ENCODE results near the gene TEX12. TPM values are rescaled to one million over a fixed set of nuclear protein-coding genes. Genes with fewer than 3 reads are reported as not detected.

Gene TEX12
- total and polyA plus RNA-seq, 7 donors: 0.28 to 0.48 (median 0.34) TPM; not detected in 3

- TF ChIP-seq, protein P1, sequence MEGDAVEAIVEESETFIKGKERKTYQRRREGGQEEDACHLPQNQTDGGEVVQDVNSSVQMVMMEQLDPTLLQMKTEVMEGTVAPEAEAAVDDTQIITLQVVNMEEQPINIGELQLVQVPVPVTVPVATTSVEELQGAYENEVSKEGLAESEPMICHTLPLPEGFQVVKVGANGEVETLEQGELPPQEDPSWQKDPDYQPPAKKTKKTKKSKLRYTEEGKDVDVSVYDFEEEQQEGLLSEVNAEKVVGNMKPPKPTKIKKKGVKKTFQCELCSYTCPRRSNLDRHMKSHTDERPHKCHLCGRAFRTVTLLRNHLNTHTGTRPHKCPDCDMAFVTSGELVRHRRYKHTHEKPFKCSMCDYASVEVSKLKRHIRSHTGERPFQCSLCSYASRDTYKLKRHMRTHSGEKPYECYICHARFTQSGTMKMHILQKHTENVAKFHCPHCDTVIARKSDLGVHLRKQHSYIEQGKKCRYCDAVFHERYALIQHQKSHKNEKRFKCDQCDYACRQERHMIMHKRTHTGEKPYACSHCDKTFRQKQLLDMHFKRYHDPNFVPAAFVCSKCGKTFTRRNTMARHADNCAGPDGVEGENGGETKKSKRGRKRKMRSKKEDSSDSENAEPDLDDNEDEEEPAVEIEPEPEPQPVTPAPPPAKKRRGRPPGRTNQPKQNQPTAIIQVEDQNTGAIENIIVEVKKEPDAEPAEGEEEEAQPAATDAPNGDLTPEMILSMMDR (IDR thresholded peaks at IDR 0.05): no peak
- 37 to 75% (median 55%) methylated on average over 1 of the region's 1 CpG for WGBS, 3 donors
- intact Hi-C loops (cut with DNase I): loop anchor here (2.0 to 5.0 kb wide), 2 partner anchors 61 to 64 kb away; no protein-coding TSS in a partner anchor
- peaks cover 0 to 7% of the 10 kb centered on the region in 2 donors for H3K36me3 ChIP-seq (ENCODE audit: insufficient read depth in 1 of 2, low read depth in 1 of 2)
- no peak for ATAC-seq
- no peak for DNase-seq
- no peaks in the 10 kb centered on the region for H3K27me3 ChIP-seq (ENCODE audit: insufficient read depth in 3 of 3, low read length in 2 of 3)
- H3K4me3 ChIP-seq: peak overlapping the region; percentile 65
- H3K9me3 ChIP-seq: no peaks in the 10 kb centered on the region
- peak overlapping the region; percentile 85 for H3K27ac ChIP-seq
- peaks cover 35% of the 10 kb centered on the region for H3K4me1 ChIP-seq
Measured at GRCh38 chr11:112176077-112176476, 8.9 kb downstream of the TEX12 start.

GRCh38 chr11:112177589-112177988 lies 10.4 kb downstream of the TEX12 start:
- Histone ChIP-seq H3K4me1 (peaks cover 25% of the 10 kb centered on the region), H3K4me3 (peak overlapping the region; percentile 65), H3K9me3 (no peaks in the 10 kb centered on the region), H3K27ac (peak overlapping the region; percentile 85), H3K27me3 (ENCODE audit: insufficient read depth in 3 of 3, low read length in 2 of 3) (no peaks in the 10 kb centered on the region), H3K36me3 (ENCODE audit: insufficient read depth in 1 of 2, low read depth in 1 of 2) (peaks cover 0 to 7% of the 10 kb centered on the region in 2 donors)
- ATAC-seq (no peak), DNase-seq (no peak)
- 68 to 69% (median 69%) methylated on average over 3 to 4 of the region's 4 CpGs for WGBS, 3 donors
- TF ChIP-seq, protein P1 (IDR thresholded peaks at IDR 0.05): no peak
- intact Hi-C loops (cut with DNase I): loop anchor here (2.0 to 5.0 kb wide), 2 partner anchors 63 to 65 kb away; no protein-coding TSS in a partner anchor

- ATAC-seq (no peak), DNase-seq (no peak)
- intact Hi-C loops (cut with DNase I): loop anchor here in 1 of 2 donors (5.0 kb wide), 1 partner anchor 66 kb away; no protein-coding TSS in a partner anchor
- H3K27me3 ChIP-seq (ENCODE audit: insufficient read depth in 3 of 3, low read length in 2 of 3): no peaks in the 10 kb centered on the region
- TF ChIP-seq, protein P1 (IDR thresholded peaks at IDR 0.05): no peak
- peaks cover 17% of the 10 kb centered on the region for H3K4me1 ChIP-seq
- 94 to 100% (median 97%) methylated on average over 1 of the region's 1 CpG for WGBS, 3 donors
- no peak overlapping the region for H3K27ac ChIP-seq
- no peaks in the 10 kb centered on the region for H3K9me3 ChIP-seq
- peaks cover 0 to 7% of the 10 kb centered on the region in 2 donors for H3K36me3 ChIP-seq (ENCODE audit: insufficient read depth in 1 of 2, low read depth in 1 of 2)
- peak overlapping the region; percentile 65 for H3K4me3 ChIP-seq
Measured at GRCh38 chr11:112178428-112178827, 11.3 kb downstream of the TEX12 start.

GRCh38 chr11:112178936-112179335 lies 11.8 kb downstream of the TEX12 start:
- Histone ChIP-seq H3K4me1 (peaks cover 17% of the 10 kb centered on the region), H3K27ac (no peak overlapping the region), H3K27me3 (ENCODE audit: insufficient read depth in 3 of 3, low read length in 2 of 3) (no peaks in the 10 kb centered on the region), H3K9me3 (no peaks in the 10 kb centered on the region), H3K36me3 (ENCODE audit: insufficient read depth in 1 of 2, low read depth in 1 of 2) (peaks cover 0 to 7% of the 10 kb centered on the region in 2 donors), H3K4me3 (no peak overlapping the region)
- ATAC-seq: no peak
- intact Hi-C loops (cut with DNase I): loop anchor here in 1 of 2 donors (5.0 kb wide), 1 partner anchor 67 kb away; no protein-coding TSS in a partner anchor
- 82 to 83% (median 82%) methylated on average over 3 of the region's 3 CpGs for WGBS, 3 donors
- TF ChIP-seq, protein P1 (IDR thresholded peaks at IDR 0.05): no peak
- no peak for DNase-seq

DNA sequence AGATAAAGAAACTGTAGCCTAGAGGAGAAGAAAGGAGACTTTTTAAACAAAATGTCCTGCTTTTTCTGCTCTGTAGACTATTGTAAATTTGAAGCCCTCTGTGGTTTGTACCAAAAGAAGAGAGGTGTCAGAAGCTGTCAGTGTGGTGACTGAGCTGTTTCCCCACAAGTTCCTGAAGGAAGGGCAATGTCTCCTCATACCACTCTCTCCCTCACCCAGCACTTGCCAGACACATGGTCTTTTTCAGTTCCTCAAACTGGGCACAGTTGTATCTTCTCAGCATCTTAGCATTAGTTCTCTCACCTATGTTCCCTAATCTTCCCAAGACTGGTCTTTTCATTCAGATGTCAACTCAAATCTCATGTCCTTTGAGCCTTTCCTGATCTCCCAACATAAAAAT lies 12.4 kb downstream of the TEX12 start:
- peaks cover 0 to 7% of the 10 kb centered on the region in 2 donors for H3K36me3 ChIP-seq (ENCODE audit: insufficient read depth in 1 of 2, low read depth in 1 of 2)
- TF ChIP-seq, protein P1 (IDR thresholded peaks at IDR 0.05): no peak
- H3K4me1 ChIP-seq: peaks cover 17% of the 10 kb centered on the region
- H3K9me3 ChIP-seq: no peaks in the 10 kb centered on the region
- H3K4me3 ChIP-seq: no peak overlapping the region
- DNase-seq: no peak
- peak overlapping the region; percentile 27 for H3K27ac ChIP-seq
- no peaks in the 10 kb centered on the region for H3K27me3 ChIP-seq (ENCODE audit: insufficient read depth in 3 of 3, low read length in 2 of 3)
- intact Hi-C loops (cut with DNase I): loop anchor here in 1 of 2 donors (5.0 kb wide), 1 partner anchor 67 kb away; no protein-coding TSS in a partner anchor
- no peak for ATAC-seq

Data from psoas muscle (tissue), 8 donors.